Stimulated activated CD4-positive, alpha-beta T cell treated with anti-CD3 and anti-CD28 coated beads, Interleukin-1b, Interleukin-23, amount 100 ng/mL, for 4 hours (primary cell): ENCODE results near the gene UBE2E2.

ENCODE experiments used
- DNase-seq, 2 donors: peaks; one replicate each; pipeline ENCODE4 v3.0.0-alpha.2; 2020; ENCODE audit warnings: low read depth in 2 of 2

The UBE2E2 gene

DNA sequence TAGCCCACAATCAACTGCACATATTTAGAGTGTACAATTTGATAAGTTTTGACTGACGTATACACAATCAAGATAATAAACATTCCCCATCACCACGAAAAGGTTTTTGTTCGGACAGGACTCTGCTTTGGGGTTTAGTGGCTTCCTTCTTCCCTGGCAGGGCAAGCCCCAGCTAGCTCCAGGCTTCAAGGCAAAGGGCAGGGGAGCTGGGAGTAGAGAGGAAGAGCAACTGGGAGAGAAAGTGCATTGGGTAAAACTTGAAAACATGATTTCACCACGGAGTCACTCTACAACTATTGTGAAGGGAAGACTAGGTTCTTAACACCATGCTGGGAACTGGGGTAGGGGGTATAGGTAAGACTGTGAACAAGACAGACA is 417.5 kb downstream of the UBE2E2 start:
- DNase-seq, result no peak

DNA sequence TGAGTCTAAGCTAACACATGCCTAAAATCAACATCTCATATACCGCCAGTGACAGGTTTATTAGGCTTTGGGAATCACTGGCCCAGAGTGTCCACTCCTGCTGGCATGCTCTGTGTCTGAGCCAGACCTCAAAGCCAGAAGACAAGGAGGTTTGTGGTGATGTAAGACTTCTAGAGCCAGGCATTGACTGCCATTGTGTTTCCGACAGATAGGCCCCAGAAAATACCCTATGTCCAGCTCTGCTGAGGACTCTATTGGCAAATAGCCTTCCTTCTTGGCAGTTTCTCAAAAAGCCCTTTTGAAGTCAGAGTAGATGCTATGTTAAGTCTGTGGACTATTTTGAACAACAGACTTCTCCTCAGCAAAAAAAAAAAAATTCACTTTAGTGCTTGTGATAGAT is 420.7 kb downstream of the UBE2E2 start:
- no peak for DNase-seq

DNA sequence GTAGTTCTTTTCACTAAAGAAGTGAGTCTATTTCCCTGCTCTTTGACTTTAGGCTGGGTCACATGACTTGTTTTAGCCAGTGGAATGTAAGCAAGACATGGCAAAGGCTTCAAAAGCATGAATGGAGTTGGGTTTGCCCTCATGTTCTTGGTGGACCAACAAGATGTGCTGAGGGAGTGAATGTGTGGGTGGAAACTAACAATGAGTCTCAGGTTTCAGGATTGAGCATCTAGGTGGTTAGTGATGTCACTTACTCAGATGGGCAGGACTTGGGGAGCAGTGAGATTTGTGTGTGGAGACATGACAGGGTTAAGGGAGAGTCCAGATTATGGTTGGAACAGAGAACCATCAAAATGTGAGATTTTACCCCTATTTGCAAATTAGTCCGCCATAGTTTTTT is 421.2 kb downstream of the UBE2E2 start:
- no peak for DNase-seq

DNA sequence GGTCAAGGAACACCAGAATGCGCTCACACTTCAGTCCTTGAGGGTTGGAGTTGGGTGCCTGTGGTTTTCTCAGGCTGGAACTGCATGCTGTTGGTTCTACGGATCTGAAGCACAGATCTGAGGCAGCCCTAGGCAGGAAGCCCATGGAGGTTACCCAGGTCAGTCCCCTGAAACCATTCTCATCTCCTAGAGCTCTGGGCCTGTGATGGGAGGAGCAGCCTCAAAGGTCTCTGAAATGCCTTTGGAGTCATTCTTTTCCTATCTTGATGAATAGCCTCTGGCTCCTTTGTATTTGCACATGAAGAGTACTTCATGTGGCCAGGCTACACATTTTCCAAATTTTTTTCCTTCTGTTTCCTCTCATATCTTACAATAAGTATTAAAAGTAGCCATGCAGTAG is 423.3 kb downstream of the UBE2E2 start:
- no peak for DNase-seq

DNA sequence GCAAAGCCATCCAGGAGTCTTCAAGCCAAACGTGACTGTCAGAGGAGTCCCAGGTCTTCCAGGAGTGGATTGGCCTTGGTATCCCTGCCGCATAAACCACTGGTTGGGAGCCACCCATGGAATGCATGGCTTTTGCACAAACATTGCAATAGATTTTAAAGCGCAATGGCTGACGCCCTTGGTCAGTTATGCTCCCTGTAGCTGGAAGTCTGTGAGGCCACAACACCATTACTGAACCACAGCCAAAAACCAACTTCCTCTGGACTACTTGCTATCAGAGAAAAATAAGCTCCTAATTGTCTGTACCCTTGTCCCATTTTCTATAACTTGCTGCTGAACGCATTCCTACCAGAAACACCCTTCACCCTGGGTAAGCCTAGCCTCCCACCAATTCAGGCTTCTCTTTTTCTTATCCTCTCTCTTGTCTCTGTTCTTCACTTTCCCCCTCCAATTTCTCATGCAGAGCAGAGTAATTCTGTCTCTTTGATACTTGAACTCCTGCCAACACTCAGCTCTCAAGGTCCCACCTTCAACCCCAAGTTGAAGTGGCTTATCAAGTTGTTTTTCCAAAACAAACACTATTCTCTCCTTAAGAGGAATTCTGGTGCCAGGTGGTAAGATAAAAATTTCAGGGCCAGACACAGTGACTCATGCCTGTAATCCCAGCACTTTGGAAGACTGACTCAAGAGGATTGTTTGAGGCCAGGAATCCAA is 426.2 kb downstream of the UBE2E2 start:
- no peak for DNase-seq

DNA sequence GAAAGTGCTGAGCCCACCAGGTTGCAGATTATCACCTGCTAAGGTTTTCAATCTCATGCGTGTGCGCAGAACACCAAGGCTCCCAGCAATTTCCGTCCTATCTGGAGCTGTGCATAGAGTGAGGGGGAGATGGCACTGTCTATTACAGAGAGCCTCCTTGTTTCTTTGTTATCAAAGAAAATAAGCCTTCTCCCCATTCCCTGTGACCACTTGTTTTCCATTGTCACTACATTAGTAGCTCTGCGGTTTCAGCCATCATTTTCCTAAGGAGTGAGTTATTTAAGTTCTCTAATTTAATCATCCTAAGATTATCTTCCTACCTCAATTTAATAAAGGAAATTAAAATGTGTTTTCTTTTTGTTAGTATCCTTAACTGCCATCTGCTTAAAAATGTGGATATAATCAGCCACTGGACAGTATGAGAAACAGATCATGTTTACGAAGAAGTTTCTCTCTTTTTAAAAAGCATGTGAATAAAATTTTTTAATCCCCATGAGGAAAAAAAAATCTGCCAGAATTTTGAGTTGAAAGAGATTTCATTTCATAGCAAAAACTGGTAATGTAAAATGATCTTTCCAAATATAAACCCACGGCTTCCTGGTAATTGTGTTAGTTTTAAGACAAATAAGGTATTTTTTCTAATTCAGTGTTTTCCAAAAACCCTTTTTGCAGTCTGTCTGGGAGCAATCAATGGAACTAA is 430.3 kb downstream of the UBE2E2 start:
- no peak for DNase-seq

DNA sequence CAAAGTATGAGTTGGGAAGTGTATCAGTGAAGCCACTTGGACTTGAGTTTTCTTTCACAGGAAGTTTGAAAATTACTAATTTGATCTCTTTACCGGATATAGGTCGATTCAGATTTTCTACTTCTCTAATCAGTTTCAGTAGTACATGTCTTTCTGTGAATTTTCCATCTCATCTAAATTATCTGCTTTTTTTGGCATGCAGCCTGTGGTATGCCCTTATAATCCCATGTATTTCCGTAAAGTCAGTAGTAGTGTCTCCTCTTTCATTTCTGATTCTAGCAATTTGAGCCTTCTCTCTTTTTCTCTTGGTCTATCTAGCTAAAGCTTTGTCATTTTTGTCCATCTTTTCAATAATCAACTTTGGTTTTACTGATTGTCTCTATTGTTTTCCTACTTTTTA is 434.2 kb downstream of the UBE2E2 start:
- no peak for DNase-seq

DNA sequence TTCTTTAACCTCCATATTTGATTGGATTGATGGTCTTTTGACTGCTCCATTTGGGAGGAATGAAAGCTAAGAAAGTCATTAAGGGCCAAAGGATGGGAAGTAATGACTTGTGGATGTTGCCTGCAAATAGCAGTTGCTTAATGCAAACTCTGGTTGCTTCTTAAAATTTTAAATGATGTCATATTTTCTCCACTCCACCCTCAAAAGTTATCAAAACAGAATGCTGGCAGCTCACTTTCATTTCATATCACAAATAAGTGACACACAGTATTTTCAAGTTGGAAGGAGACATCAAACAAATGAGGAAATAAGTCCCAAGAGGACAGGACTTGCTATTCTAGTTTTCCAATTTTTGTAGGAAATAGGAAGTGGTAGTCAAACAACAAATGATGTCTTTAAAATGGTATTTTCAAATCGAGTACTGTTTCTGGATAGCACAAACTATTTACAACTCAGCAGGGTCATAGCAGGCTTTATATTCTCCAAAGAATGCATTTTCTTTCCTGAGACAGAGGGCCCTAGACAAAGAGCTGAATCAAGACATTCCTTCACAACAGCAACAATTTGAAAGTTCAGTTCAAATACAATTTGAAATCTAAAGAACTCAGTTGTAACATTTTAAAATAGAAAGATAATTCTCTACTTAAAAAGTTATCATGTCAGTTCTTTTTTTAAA is 437.5 kb downstream of the UBE2E2 start:
- DNase-seq, result no peak
